WTC11 (cell line): ENCODE measurements around the gene MRPS17. TPM values are rescaled to one million over a fixed set of nuclear protein-coding genes. Genes with fewer than 3 reads are reported as not detected.

ENCODE experiments used
- ATAC-seq: fragments of 200-7000 bp; cut with Tn5 transposase; 2 replicates; pipeline ENCODE4 v1.10.0; 2021; ENCODE audit warnings: mild to moderate bottlenecking, moderate library complexity
- CTCF ChIA-PET: fragments of 300-600 bp; sonication (Branson Sonifier 250); formaldehyde crosslinking; loops from one replicate; lab custom pipeline; 2021; ENCODE audit warnings: antibody characterized with exemption; lab: Charles Lee
- POLR2A ChIA-PET: fragments of 350-600 bp; sonication (Branson Sonifier 250); formaldehyde crosslinking; loops from one replicate; lab custom pipeline; 2021; ENCODE audit warnings: antibody characterized with exemption; lab: Charles Lee
- DNase-seq: peaks from one replicate; pipeline ENCODE4 v3.0.0; 2021; ENCODE audit warnings: low spot score
- H3K27ac Mint-ChIP-seq: 2 replicates; pipeline ENCODE4 v1.8.0; 2021; ENCODE audit warnings: mixed read lengths
- H3K27me3 Mint-ChIP-seq: 2 replicates; pipeline ENCODE4 v1.8.0; 2021; ENCODE audit warnings: low read depth, mild to moderate bottlenecking, moderate library complexity, mixed read lengths
- H3K36me3 Mint-ChIP-seq: 2 replicates; pipeline ENCODE4 v1.8.0; 2021; ENCODE audit warnings: mixed read lengths
- H3K4me1 Mint-ChIP-seq: 2 replicates; pipeline ENCODE4 v1.8.0; 2022; ENCODE audit warnings: mixed read lengths
- H3K4me3 Mint-ChIP-seq: 2 replicates; pipeline ENCODE4 v1.8.0; 2021; ENCODE audit warnings: mild to moderate bottlenecking, moderate library complexity, mixed read lengths
- H3K9me3 Mint-ChIP-seq: 2 replicates; pipeline ENCODE4 v1.8.0; 2021; ENCODE audit warnings: mixed read lengths
- ATF1 ChIP-seq: sonication (generic); formaldehyde crosslinking; IDR thresholded peaks from 2 replicates; pipeline ENCODE4 v1.8.1; 2023; ENCODE audit warnings: mild to moderate bottlenecking, moderate library complexity, missing genetic modification reagents
- CTCF ChIP-seq: fragments of 200-600 bp; IDR thresholded peaks from 2 replicates; pipeline ENCODE4 v1.8.0; 2022; ENCODE audit warnings: antibody characterized with exemption
- EMX1 ChIP-seq: fragments of 250-450 bp; sonication (Bioruptor Pico); IDR thresholded peaks from 2 replicates; pipeline ENCODE4 v1.8.0; 2021; ENCODE audit warnings: mild to moderate bottlenecking
- ERG ChIP-seq: fragments of 250-450 bp; sonication (Bioruptor Pico); IDR thresholded peaks from 2 replicates; pipeline ENCODE4 v1.8.0; 2021; ENCODE audit warnings: mild to moderate bottlenecking
- ESRRA ChIP-seq: sonication (generic); formaldehyde crosslinking; IDR thresholded peaks from 2 replicates; pipeline ENCODE4 v1.8.1; 2022; ENCODE audit warnings: mild to moderate bottlenecking, missing genetic modification reagents, borderline replicate concordance
- FOXP1 ChIP-seq: sonication (generic); formaldehyde crosslinking; IDR thresholded peaks from 2 replicates; pipeline ENCODE4 v1.8.0; 2022; ENCODE audit warnings: missing genetic modification reagents, mild to moderate bottlenecking, moderate library complexity, borderline replicate concordance
- GABPB1 ChIP-seq: sonication (generic); formaldehyde crosslinking; IDR thresholded peaks from 2 replicates; pipeline ENCODE4 v1.8.1; 2023; ENCODE audit warnings: mild to moderate bottlenecking, missing genetic modification reagents
- JAZF1 ChIP-seq: fragments of 250-450 bp; sonication (Bioruptor Pico); IDR thresholded peaks from 2 replicates; pipeline ENCODE4 v1.9.0; 2021; ENCODE audit warnings: moderate library complexity, mild to moderate bottlenecking, inconsistent platforms
- JUN ChIP-seq: sonication (generic); formaldehyde crosslinking; IDR thresholded peaks from 2 replicates; pipeline ENCODE4 v1.8.0; 2023; ENCODE audit warnings: mild to moderate bottlenecking, missing genetic modification reagents
- MYBL2 ChIP-seq: sonication (generic); formaldehyde crosslinking; IDR thresholded peaks from 2 replicates; pipeline ENCODE4 v1.8.1; 2023; ENCODE audit warnings: mild to moderate bottlenecking, moderate library complexity, missing genetic modification reagents
- NR2C2 ChIP-seq: sonication (generic); formaldehyde crosslinking; IDR thresholded peaks from 2 replicates; pipeline ENCODE4 v1.8.0; 2022; ENCODE audit warnings: mild to moderate bottlenecking, missing genetic modification reagents
- PRDM15 ChIP-seq: sonication (generic); formaldehyde crosslinking; IDR thresholded peaks from 2 replicates; pipeline ENCODE4 v1.8.0; 2022; ENCODE audit warnings: missing genetic modification reagents
- RELA ChIP-seq: sonication (generic); formaldehyde crosslinking; IDR thresholded peaks from 2 replicates; pipeline ENCODE4 v1.8.1; 2022; ENCODE audit warnings: missing genetic modification reagents, mild to moderate bottlenecking, borderline replicate concordance
- TP53 ChIP-seq: sonication (generic); formaldehyde crosslinking; IDR thresholded peaks from 2 replicates; pipeline ENCODE4 v1.8.1; 2023; ENCODE audit warnings: mild to moderate bottlenecking, missing genetic modification reagents
- ZBTB21 ChIP-seq: sonication (generic); formaldehyde crosslinking; IDR thresholded peaks from 2 replicates; pipeline ENCODE4 v1.8.1; 2023; ENCODE audit warnings: mild to moderate bottlenecking, missing genetic modification reagents, borderline replicate concordance
- ZNF232 ChIP-seq: sonication (generic); formaldehyde crosslinking; IDR thresholded peaks from 2 replicates; pipeline ENCODE4 v1.8.0; 2022; ENCODE audit warnings: mild to moderate bottlenecking, missing genetic modification reagents
- ZNF396 ChIP-seq: fragments of 250-450 bp; sonication (Bioruptor Pico); IDR thresholded peaks from 2 replicates; pipeline ENCODE4 v1.8.0; 2021; ENCODE audit warnings: mild to moderate bottlenecking, moderate library complexity, borderline replicate concordance
- ZNF423 ChIP-seq: fragments of 250-450 bp; sonication (Bioruptor Pico); IDR thresholded peaks from 2 replicates; pipeline ENCODE4 v2.1.2; 2022; ENCODE audit warnings: mild to moderate bottlenecking, moderate library complexity
- total RNA-seq: library from RNA; stranded (reverse); gene quantifications from 3 replicates; pipeline ENCODE4 v1.2.3, GENCODE V29; 2021
- TF ChIP-seq, protein P1 (sequence below): sonication (generic); formaldehyde crosslinking; IDR thresholded peaks from 2 replicates; pipeline ENCODE4 v1.8.0; 2023; ENCODE audit warnings: missing genetic modification reagents
- TF ChIP-seq, protein P2 (sequence below): sonication (generic); formaldehyde crosslinking; IDR thresholded peaks from 2 replicates; pipeline ENCODE4 v1.8.1; 2022; ENCODE audit warnings: mild to moderate bottlenecking, missing genetic modification reagents, moderate library complexity, borderline replicate concordance
- TF ChIP-seq, protein P3 (sequence below): sonication (generic); formaldehyde crosslinking; IDR thresholded peaks from 2 replicates; pipeline ENCODE4 v1.8.1; 2023; ENCODE audit warnings: mild to moderate bottlenecking, moderate library complexity, missing genetic modification reagents
- TF ChIP-seq, protein P4 (sequence below): sonication (generic); formaldehyde crosslinking; IDR thresholded peaks from 2 replicates; pipeline ENCODE4 v1.8.0; 2023; ENCODE audit warnings: missing genetic modification reagents, mild to moderate bottlenecking, borderline replicate concordance

MRPS17 gene
- total RNA-seq, 1 experiment from 2014 or later: 25.6 TPM

DNA sequence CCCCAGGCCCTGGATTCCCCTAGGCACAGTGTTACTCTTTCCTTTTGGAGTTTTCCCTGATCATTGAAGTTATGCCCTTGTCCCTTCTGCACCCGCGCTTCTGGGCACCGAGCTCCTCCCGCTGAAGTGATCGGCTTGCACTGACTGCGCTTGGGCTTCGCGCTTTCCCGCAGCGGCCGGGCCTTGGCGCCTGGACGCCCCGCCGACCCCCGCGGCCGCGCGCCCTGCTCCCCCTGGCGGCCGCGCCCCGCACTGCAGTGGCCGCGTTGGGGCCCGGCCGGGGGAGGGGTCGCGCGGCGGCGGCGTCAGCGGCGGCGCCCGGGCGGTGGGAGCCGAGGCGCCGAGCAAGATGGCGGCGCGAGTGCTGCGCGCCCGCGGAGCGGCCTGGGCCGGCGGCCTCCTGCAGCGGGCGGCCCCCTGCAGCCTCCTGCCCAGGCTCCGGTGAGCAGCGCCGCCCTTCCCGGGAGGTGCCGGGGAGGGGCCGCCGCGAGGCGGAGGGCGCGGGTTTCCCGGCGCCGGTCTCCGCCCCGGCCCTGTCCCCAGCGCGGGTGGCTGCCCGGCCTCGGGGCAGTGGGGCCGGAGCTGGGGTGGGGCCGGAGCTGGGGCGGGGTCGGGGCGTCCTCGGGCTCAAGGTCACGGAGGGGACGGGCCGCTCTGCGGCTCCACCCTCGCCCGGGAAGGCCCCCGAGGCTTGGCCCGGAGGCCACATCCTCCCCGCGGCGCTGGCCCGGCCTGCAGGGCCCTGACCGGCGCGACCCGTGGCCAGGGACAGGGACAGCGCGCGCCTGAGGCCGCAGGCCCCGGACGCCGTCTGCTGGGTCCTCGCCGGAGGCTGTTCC is 12.8 kb downstream of the MRPS17 start, which contains the start of gene NIPSNAP2 (continued):
- TF ChIP-seq PRDM15 (CRISPR knock-in tag) (no peak), MYBL2 (no peak), ATF1 (CRISPR knock-in tag) (no peak), TP53 (peak; percentile 39; the same call in 1 of the 2 replicates), ZNF232 (CRISPR knock-in tag) (no peak), GABPB1 (CRISPR knock-in tag) (peak; percentile 35; the same call in 1 of the 2 replicates), FOXP1 (no peak; the same call in 1 of the 2 replicates), NR2C2 (CRISPR knock-in tag) (no peak), EMX1 (no peak), ESRRA (peak; percentile 90), ZNF423 (0 out of 2 replicates have a peak, but pooled peaks have one; percentile 29), ZNF396 (CRISPR knock-in tag) (no peak)
- TF ChIP-seq, protein P1, sequence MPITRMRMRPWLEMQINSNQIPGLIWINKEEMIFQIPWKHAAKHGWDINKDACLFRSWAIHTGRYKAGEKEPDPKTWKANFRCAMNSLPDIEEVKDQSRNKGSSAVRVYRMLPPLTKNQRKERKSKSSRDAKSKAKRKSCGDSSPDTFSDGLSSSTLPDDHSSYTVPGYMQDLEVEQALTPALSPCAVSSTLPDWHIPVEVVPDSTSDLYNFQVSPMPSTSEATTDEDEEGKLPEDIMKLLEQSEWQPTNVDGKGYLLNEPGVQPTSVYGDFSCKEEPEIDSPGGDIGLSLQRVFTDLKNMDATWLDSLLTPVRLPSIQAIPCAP: no peak
- TF ChIP-seq, protein P2, sequence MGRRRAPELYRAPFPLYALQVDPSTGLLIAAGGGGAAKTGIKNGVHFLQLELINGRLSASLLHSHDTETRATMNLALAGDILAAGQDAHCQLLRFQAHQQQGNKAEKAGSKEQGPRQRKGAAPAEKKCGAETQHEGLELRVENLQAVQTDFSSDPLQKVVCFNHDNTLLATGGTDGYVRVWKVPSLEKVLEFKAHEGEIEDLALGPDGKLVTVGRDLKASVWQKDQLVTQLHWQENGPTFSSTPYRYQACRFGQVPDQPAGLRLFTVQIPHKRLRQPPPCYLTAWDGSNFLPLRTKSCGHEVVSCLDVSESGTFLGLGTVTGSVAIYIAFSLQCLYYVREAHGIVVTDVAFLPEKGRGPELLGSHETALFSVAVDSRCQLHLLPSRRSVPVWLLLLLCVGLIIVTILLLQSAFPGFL: no peak

DNA sequence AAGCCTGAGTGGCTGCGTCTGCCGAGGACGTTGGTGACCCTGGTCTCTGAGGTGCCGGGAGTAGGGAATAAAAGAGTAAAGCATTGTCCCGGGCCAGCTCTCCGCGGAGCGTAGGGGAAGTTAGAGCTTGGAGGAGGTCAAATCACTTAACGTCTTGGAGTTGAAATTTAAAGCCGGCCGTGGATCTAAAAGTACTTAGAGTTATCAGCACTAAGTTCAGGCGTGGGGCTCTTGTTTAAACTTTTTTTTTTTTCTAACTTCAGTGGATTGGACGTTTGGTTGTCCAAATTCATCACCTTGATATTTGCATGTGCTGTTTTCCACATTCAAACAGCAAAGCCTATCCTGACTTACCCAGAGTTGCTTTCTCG is 13.4 kb downstream of the MRPS17 start:
- no peak for DNase-seq
- Mint-ChIP-seq H3K36me3 (peaks cover 7% of the 10 kb centered on the region), H3K27me3 (peaks cover 19% of the 10 kb centered on the region), H3K4me1 (peaks cover 5% of the 10 kb centered on the region), H3K9me3 (no peaks in the 10 kb centered on the region), H3K27ac (peak overlapping the region; percentile 78), H3K4me3 (peak overlapping the region; percentile 89)
- ChIA-PET POLR2A (interaction anchor here (1.9 kb wide), 1 partner anchor 86 kb away, joined by 8 read pairs; the partner anchor contains the start of genes CCT6A and PSPH), CTCF (interaction anchor here (0.7 to 2.0 kb wide), 9 partner anchors 10 to 324 kb away, joined by 3 to 19 read pairs (median 9); partner anchors contain the start of genes MRPS17 and SUMF2)
- ATAC-seq: no peak
- no peak for TF ChIP-seq JAZF1 (CRISPR knock-in tag)
- TF ChIP-seq ERG: no peak
- no peak; the same call in 1 of the 2 replicates for TF ChIP-seq JUN (CRISPR knock-in tag)
- TF ChIP-seq, protein P3, sequence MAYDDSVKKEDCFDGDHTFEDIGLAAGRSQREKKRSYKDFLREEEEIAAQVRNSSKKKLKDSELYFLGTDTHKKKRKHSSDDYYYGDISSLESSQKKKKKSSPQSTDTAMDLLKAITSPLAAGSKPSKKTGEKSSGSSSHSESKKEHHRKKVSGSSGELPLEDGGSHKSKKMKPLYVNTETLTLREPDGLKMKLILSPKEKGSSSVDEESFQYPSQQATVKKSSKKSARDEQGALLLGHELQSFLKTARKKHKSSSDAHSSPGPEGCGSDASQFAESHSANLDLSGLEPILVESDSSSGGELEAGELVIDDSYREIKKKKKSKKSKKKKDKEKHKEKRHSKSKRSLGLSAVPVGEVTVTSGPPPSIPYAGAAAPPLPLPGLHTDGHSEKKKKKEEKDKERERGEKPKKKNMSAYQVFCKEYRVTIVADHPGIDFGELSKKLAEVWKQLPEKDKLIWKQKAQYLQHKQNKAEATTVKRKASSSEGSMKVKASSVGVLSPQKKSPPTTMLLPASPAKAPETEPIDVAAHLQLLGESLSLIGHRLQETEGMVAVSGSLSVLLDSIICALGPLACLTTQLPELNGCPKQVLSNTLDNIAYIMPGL: 0 out of 2 replicates have a peak, but pooled peaks have one; percentile 1
- no peak for TF ChIP-seq CTCF
- TF ChIP-seq ZBTB21 (CRISPR knock-in tag): no peak
- TF ChIP-seq, protein P4, sequence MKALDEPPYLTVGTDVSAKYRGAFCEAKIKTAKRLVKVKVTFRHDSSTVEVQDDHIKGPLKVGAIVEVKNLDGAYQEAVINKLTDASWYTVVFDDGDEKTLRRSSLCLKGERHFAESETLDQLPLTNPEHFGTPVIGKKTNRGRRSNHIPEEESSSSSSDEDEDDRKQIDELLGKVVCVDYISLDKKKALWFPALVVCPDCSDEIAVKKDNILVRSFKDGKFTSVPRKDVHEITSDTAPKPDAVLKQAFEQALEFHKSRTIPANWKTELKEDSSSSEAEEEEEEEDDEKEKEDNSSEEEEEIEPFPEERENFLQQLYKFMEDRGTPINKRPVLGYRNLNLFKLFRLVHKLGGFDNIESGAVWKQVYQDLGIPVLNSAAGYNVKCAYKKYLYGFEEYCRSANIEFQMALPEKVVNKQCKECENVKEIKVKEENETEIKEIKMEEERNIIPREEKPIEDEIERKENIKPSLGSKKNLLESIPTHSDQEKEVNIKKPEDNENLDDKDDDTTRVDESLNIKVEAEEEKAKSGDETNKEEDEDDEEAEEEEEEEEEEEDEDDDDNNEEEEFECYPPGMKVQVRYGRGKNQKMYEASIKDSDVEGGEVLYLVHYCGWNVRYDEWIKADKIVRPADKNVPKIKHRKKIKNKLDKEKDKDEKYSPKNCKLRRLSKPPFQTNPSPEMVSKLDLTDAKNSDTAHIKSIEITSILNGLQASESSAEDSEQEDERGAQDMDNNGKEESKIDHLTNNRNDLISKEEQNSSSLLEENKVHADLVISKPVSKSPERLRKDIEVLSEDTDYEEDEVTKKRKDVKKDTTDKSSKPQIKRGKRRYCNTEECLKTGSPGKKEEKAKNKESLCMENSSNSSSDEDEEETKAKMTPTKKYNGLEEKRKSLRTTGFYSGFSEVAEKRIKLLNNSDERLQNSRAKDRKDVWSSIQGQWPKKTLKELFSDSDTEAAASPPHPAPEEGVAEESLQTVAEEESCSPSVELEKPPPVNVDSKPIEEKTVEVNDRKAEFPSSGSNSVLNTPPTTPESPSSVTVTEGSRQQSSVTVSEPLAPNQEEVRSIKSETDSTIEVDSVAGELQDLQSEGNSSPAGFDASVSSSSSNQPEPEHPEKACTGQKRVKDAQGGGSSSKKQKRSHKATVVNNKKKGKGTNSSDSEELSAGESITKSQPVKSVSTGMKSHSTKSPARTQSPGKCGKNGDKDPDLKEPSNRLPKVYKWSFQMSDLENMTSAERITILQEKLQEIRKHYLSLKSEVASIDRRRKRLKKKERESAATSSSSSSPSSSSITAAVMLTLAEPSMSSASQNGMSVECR (CRISPR knock-in tag): 0 out of 2 replicates have a peak, but pooled peaks have one; percentile 68
- no peak for TF ChIP-seq RELA
